HCT116 (cell line): Measurements from ENCODE around the gene NEDD4L. TPM values are rescaled to one million over a fixed set of nuclear protein-coding genes. Genes with fewer than 3 reads are reported as not detected.

Experiments
- ATAC-seq: fragments of 200-7000 bp; cut with Tn5 transposase; 2 replicates; pipeline ENCODE4 v1.9.1; 2020; ENCODE audit warnings: mild to moderate bottlenecking, moderate library complexity
- BruUV-seq: library from RNA; stranded (reverse); fragments of 400-500 nt; replicated peaks from 2 replicates; lab custom pipeline; 2021; lab: Mats Ljungman, UMichigan
- CTCF ChIA-PET: fragments of 300-600 bp; sonication (Branson Sonifier 250); formaldehyde crosslinking; loops from one replicate; lab custom pipeline; 2021; ENCODE audit warnings: antibody characterized with exemption; lab: Charles Lee
- POLR2A ChIA-PET: fragments of 300-600, 350-600 bp; sonication (Branson Sonifier 250); formaldehyde crosslinking; loops from one replicate; lab custom pipeline; 2021; ENCODE audit warnings: antibody characterized with exemption; lab: Charles Lee
- RAD21 ChIA-PET, 2 experiments: fragments of 300-600 bp; sonication (Branson Sonifier 250); formaldehyde crosslinking; loops; one replicate each; lab custom pipeline; 2023; ENCODE audit warnings: low total read pairs in 2 of 2; ENCODE audit not compliant: uncharacterized antibody in 2 of 2, unreplicated experiment in 2 of 2, low non-redundant PET in 1 of 2; lab: Charles Lee
- DNase-seq: peaks from one replicate; pipeline ENCODE4 v3.0.0-alpha.2; 2010; ENCODE audit warnings: low read depth, low spot score
- H2AFZ ChIP-seq: fragments of 200-600 bp; shearing (Covaris generic), sonication (generic); 2 replicates; pipeline ENCODE4 v1.6.1; 2017; ENCODE audit warnings: low read depth, mixed run types, mixed read lengths, antibody characterized with exemption, low read length; ENCODE audit not compliant: poor library complexity, severe bottlenecking
- H3K27ac ChIP-seq: 2 replicates; pipeline ENCODE4 v1.5.1; 2012; ENCODE audit warnings: low read depth, low read length
- H3K27me3 ChIP-seq: fragments of 200-600 bp; sonication (generic); 2 replicates; pipeline ENCODE4 v1.6.1; 2016; ENCODE audit warnings: mixed run types, low read length, mixed read lengths; ENCODE audit not compliant: insufficient read depth
- H3K36me3 ChIP-seq, 2 experiments: fragments of 200-500 bp in 1 of 2; fragments of 200-600 bp in 1 of 2; sonication (Bioruptor generic) in 1 of 2; sonication (generic) in 1 of 2; 2 replicates each; pipeline versions ENCODE4 v1.5.1 to v1.6.1; 2014 to 2016; ENCODE audit warnings: low read length in 2 of 2, inconsistent platforms in 1 of 2, mixed read lengths in 1 of 2, mixed run types in 1 of 2; ENCODE audit not compliant: insufficient read depth in 2 of 2, control insufficient read depth in 1 of 2
- H3K4me1 ChIP-seq, 2 experiments: fragments of 200-600 bp in 1 of 2; sonication (generic) in 1 of 2; 2 replicates each; pipeline versions ENCODE4 v1.5.1 to v1.6.1; 2012 to 2017; ENCODE audit warnings: low read length in 2 of 2, inconsistent platforms in 1 of 2, mild to moderate bottlenecking in 1 of 2, mixed read lengths in 1 of 2, mixed run types in 1 of 2, moderate library complexity in 1 of 2; ENCODE audit not compliant: insufficient read depth in 2 of 2, control insufficient read depth in 1 of 2
- H3K4me2 ChIP-seq: fragments of 200-600 bp; sonication (generic); 2 replicates; pipeline ENCODE4 v1.6.1; 2017; ENCODE audit warnings: mixed run types, low read length, mixed read lengths
- H3K4me3 ChIP-seq, 2 experiments: fragments of 200-600 bp in 1 of 2; sonication (generic) in 1 of 2; replicated peaks in 1 of 2; 2 replicates each; pipeline ENCODE4 v1.5.1; 2011 to 2016; ENCODE audit warnings: low read length in 2 of 2, control low read depth in 1 of 2, low read depth in 1 of 2, mild to moderate bottlenecking in 1 of 2, mixed read lengths in 1 of 2, mixed run types in 1 of 2
- H3K79me2 ChIP-seq: fragments of 200-600 bp; sonication (generic); 2 replicates; pipeline ENCODE4 v1.6.1; 2017; ENCODE audit warnings: mild to moderate bottlenecking, mixed run types, low read length, moderate library complexity, mixed read lengths; ENCODE audit not compliant: insufficient read depth
- H3K9ac ChIP-seq: fragments of 200-600 bp; sonication (generic); 2 replicates; pipeline ENCODE4 v1.6.1; 2016; ENCODE audit warnings: low read length, mixed read lengths
- H3K9me2 ChIP-seq: fragments of 200-600 bp; sonication (generic), shearing (Covaris generic); 2 replicates; pipeline ENCODE4 v1.6.1; 2017; ENCODE audit warnings: mixed run types, mild to moderate bottlenecking, moderate library complexity; ENCODE audit not compliant: insufficient read depth
- H3K9me3 ChIP-seq, 2 experiments: fragments of 200-500 bp in 1 of 2; fragments of 200-600 bp in 1 of 2; sonication (Bioruptor generic) in 1 of 2; sonication (generic) in 1 of 2; 2 replicates each; pipeline ENCODE4 v1.6.1; 2014 to 2017; ENCODE audit warnings: low read length in 2 of 2, mixed read lengths in 2 of 2, inconsistent platforms in 1 of 2, low read depth in 1 of 2, mild to moderate bottlenecking in 1 of 2, mixed run types in 1 of 2, moderate library complexity in 1 of 2; ENCODE audit not compliant: control insufficient read depth in 1 of 2, insufficient read depth in 1 of 2
- H4K20me1 ChIP-seq: fragments of 200-600 bp; sonication (generic), shearing (Covaris generic); 2 replicates; pipeline ENCODE4 v1.6.1; 2017; ENCODE audit warnings: mixed run types, mild to moderate bottlenecking, moderate library complexity; ENCODE audit not compliant: insufficient read depth
- ATF3 ChIP-seq: IDR thresholded peaks from 2 replicates; pipeline ENCODE4 v1.6.1; 2012
- CEBPB ChIP-seq: IDR thresholded peaks from 2 replicates; pipeline ENCODE4 v1.6.1; 2012; ENCODE audit warnings: low read depth
- EZH2 ChIP-seq: fragments of 200-600 bp; sonication (generic); IDR thresholded peaks from 2 replicates; pipeline ENCODE4 v1.6.1; 2017; ENCODE audit warnings: antibody characterized with exemption, mixed run types
- FOSL1 ChIP-seq: IDR thresholded peaks from 2 replicates; pipeline ENCODE4 v1.6.1; 2012; ENCODE audit warnings: low read depth
- JUND ChIP-seq: IDR thresholded peaks from 2 replicates; pipeline ENCODE4 v1.6.1; 2012
- MAX ChIP-seq: IDR thresholded peaks from 2 replicates; pipeline ENCODE4 v1.6.1; 2012
- POLR2A ChIP-seq: IDR thresholded peaks from 2 replicates; pipeline ENCODE4 v1.7.0; 2011; ENCODE audit warnings: borderline replicate concordance; ENCODE audit not compliant: insufficient read depth, insufficient read length; ENCODE audit errors: extremely low read depth
- POLR2AphosphoS5 ChIP-seq: IDR thresholded peaks from 2 replicates; pipeline ENCODE4 v1.6.1; 2011; ENCODE audit warnings: mild to moderate bottlenecking, low read depth, low read length, moderate library complexity
- RAD21 ChIP-seq: IDR thresholded peaks from 2 replicates; pipeline ENCODE4 v1.6.1; 2012; ENCODE audit warnings: low read depth, mild to moderate bottlenecking
- SIN3A ChIP-seq: IDR thresholded peaks from 2 replicates; pipeline ENCODE4 v1.6.1; 2012; ENCODE audit warnings: low read depth
- SP1 ChIP-seq: IDR thresholded peaks from 2 replicates; pipeline ENCODE4 v1.6.1; 2012; ENCODE audit warnings: low read depth
- TCF7L2 ChIP-seq: IDR thresholded peaks from 2 replicates; pipeline ENCODE4 v1.7.0; 2011; ENCODE audit warnings: borderline replicate concordance, inconsistent platforms; ENCODE audit not compliant: insufficient read depth, insufficient read length; ENCODE audit errors: extremely low read depth
- ZBTB33 ChIP-seq: IDR thresholded peaks from 2 replicates; pipeline ENCODE4 v1.6.1; 2011; ENCODE audit warnings: mild to moderate bottlenecking, low read length, moderate library complexity; ENCODE audit not compliant: insufficient replicate concordance; ENCODE audit errors: extremely low read depth
- intact Hi-C: fragments of 100-400 bp; cut with micrococcal nuclease; formaldehyde crosslinking; loops from 2 replicates; pipeline ENCODE4 v1.10.0; 2022
- total RNA-seq: library from RNA; stranded (reverse); gene quantifications from one replicate; pipeline ENCODE4 v1.2.1, GENCODE V29; 2021; ENCODE audit not compliant: unreplicated experiment
- TF ChIP-seq, protein P1 (sequence below): IDR thresholded peaks from 2 replicates; pipeline ENCODE4 v1.6.1; 2012; ENCODE audit warnings: low read depth

The NEDD4L gene
- total RNA-seq, 1 experiment from 2014 or later, result 41.5 TPM

DNA sequence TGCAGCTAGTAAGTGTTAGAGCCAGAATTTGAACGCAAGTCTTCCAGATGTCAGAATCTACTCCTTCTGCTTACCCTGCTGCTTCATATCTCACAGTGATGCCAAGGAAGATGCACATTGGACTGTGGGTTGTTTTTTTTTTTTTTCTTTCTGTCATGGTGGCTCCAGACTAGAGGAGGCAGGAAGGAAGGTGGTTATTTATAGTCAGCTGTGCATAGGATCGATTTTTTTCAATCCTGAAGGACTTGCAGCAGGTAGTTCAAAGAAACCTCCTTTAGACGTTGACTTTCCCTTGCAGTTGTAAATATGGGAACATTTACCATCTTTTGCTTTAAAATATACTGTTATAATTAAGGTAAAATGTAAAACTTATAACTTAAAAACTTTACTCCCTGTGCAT lies 17.3 kb downstream of the NEDD4L start (continued):
- no peak for TF ChIP-seq ZBTB33
- no peak for TF ChIP-seq JUND
- TF ChIP-seq POLR2A, result no peak
- no peak for TF ChIP-seq SIN3A
- TF ChIP-seq, all 23 proteins: peak for 0

DNA sequence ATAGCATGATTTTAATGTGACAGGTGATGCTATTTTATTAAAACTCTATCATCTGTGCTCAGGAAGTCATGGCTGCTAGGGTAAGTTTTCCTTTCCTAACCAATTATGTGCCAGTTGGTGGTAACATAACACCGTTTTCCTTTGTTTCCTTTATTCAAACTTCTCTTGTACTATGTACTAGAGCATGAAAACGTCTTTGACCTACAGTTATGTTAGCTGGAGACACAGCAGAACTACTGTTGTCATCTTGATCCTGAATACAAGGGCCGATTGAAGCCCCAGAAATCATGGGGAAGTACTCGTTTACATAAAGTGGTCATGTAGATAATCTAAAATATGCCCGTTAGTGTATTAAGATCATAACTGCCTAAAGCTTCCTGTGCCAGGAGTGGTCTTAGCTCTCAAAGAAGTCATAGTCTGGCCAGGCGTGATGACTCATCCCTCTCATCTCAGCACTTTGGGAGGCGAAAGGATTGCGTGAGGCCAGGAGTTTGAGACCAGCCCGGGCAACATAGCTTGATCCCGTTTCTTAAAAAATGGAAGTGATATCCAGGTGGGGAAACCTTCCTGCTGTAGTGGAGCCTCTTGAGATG lies 20.5 kb downstream of the NEDD4L start:
- ChIA-PET RAD21 (no interaction called here), CTCF (no interaction called here), POLR2A (no interaction called here)
- H3K9me2 ChIP-seq, result no peaks in the 10 kb centered on the region
- BruUV-seq, result no TSS peak
- no peaks in the 10 kb centered on the region for H3K36me3 ChIP-seq
- H3K79me2 ChIP-seq, result 0 out of 2 replicates have a peak, but pooled peaks cover 2% of the 10 kb centered on the region
- no peak for ATAC-seq
- no peaks in the 10 kb centered on the region for H3K27me3 ChIP-seq
- no peak for DNase-seq
- no peak overlapping the region for H3K9ac ChIP-seq
- H3K4me2 ChIP-seq, result no peak overlapping the region
- H4K20me1 ChIP-seq, result no peaks in the 10 kb centered on the region
- TF ChIP-seq EZH2, result no peak
- TF ChIP-seq SP1, result no peak
- TF ChIP-seq POLR2AphosphoS5, result no peak
- TF ChIP-seq JUND, result no peak
- TF ChIP-seq, protein P1, sequence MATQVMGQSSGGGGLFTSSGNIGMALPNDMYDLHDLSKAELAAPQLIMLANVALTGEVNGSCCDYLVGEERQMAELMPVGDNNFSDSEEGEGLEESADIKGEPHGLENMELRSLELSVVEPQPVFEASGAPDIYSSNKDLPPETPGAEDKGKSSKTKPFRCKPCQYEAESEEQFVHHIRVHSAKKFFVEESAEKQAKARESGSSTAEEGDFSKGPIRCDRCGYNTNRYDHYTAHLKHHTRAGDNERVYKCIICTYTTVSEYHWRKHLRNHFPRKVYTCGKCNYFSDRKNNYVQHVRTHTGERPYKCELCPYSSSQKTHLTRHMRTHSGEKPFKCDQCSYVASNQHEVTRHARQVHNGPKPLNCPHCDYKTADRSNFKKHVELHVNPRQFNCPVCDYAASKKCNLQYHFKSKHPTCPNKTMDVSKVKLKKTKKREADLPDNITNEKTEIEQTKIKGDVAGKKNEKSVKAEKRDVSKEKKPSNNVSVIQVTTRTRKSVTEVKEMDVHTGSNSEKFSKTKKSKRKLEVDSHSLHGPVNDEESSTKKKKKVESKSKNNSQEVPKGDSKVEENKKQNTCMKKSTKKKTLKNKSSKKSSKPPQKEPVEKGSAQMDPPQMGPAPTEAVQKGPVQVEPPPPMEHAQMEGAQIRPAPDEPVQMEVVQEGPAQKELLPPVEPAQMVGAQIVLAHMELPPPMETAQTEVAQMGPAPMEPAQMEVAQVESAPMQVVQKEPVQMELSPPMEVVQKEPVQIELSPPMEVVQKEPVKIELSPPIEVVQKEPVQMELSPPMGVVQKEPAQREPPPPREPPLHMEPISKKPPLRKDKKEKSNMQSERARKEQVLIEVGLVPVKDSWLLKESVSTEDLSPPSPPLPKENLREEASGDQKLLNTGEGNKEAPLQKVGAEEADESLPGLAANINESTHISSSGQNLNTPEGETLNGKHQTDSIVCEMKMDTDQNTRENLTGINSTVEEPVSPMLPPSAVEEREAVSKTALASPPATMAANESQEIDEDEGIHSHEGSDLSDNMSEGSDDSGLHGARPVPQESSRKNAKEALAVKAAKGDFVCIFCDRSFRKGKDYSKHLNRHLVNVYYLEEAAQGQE, result no peak
- no peak for TF ChIP-seq CEBPB
- TF ChIP-seq ZBTB33, result no peak
- TF ChIP-seq MAX, result no peak
- TF ChIP-seq SIN3A, result no peak
- TF ChIP-seq TCF7L2, result no peak
- TF ChIP-seq ATF3, result no peak
- no peak for TF ChIP-seq FOSL1
- no peak for TF ChIP-seq RAD21
- no peaks in the 10 kb centered on the region for H3K9me3 ChIP-seq
- H3K4me1 ChIP-seq, result peaks cover 0 to 4% of the 10 kb centered on the region in 2 experiments; a peak in 1 of 4 replicates
- intact Hi-C loops, result no loop called here
- no peak overlapping the region for H2AFZ ChIP-seq
- H3K27ac ChIP-seq, result no peak overlapping the region
- H3K4me3 ChIP-seq, result no peak overlapping the region
